ENCODE measurements around the gene LRMDA.
A peak's percentile ranks its signal among the peaks of the same experiment; 100 is the strongest.

The LRMDA gene

DNA sequence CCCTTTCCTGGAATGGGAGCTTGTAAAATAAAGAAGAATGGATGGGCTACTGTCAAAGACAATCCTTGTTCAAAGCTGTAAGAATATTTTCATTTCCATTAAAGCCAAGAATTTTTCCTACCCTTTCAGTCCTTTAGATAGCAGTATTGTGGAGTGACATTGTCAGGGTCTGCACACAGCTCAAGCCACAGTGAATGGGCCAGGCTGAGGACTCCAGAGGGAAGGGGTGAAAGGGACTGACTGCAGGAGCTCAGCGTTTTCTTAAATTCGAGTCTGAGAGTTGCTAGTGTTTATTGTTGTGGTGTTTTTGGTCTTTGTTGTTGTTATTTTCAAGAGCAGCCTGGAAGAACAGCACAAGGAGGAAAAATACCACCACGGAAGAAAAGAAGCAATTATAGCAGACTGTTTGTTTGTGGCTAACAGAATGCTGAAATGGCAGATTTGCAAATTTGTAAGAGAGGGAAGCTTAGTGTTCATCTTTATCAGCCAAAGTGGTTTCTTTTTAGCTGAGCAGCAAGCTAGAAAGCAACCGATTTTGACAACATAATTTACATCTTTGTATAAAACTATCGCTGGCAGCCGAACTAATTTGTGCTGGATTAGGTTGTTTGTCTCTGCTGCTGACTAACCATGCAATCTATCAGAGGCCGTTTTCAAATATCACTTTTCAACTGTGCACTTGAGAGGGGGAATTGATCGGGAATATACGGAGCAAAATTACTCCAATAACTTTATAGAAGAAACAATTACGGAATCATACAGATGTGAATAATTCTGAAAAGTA lies 192.1 kb downstream of the LRMDA start:
- Mint-ChIP-seq H3K27me3 (no peaks in the 10 kb centered on the region), H3K4me3 (no peak overlapping the region), H3K9me3 (no peaks in the 10 kb centered on the region), H3K4me1 (ENCODE audit: low read depth) (peaks cover 40% of the 10 kb centered on the region), H3K27ac (no peak overlapping the region), H3K36me3 (ENCODE audit: low read depth) (no peaks in the 10 kb centered on the region)
- intact Hi-C loops (cut with micrococcal nuclease) = no loop called here

DNA sequence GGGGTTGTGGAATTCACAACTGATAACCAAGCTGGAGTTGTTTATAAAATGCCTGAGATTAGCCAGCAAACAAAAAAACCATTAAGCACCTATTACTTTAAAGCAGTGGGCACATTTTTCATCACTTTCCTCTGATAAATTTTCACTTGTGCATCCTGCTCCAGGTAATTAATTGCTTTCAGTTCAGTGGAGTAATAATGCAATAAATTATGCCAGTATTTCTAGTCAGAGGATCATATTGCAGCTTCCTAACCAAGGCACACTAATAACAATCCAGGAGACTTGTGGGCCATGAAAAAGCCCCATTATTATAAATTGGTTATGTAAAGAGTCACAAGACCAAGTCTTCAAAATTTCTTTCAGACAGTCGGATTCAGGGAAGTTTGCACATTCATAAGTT lies 193.2 kb downstream of the LRMDA start:
- H3K4me1 Mint-ChIP-seq (ENCODE audit: low read depth) = peaks cover 40% of the 10 kb centered on the region
- H3K36me3 Mint-ChIP-seq (ENCODE audit: low read depth) = no peaks in the 10 kb centered on the region
- no peak overlapping the region for H3K4me3 Mint-ChIP-seq
- H3K27me3 Mint-ChIP-seq = no peaks in the 10 kb centered on the region
- H3K9me3 Mint-ChIP-seq = no peaks in the 10 kb centered on the region
- no peak overlapping the region for H3K27ac Mint-ChIP-seq
- intact Hi-C loops (cut with micrococcal nuclease) = no loop called here

DNA sequence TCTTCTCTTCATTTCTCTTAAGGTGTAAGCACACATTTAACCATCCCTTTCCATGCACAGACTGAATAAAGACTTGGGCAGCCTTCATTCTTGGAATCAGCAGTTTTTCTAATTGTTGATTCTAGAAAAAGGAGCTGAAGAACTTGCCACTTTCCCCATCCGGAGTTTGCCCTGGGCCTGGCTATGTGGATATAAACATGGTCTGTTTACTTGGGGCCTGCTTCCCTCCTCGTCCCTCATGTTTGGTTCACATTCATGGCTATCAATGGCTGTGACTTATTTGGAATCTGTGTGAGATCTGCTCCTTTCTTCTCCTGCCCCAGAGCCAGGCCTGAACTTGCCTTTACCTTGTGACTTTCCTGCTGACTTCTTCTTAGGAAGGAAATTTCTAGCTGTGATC lies 199.3 kb downstream of the LRMDA start:
- H3K27ac Mint-ChIP-seq = no peak overlapping the region
- no peaks in the 10 kb centered on the region for H3K9me3 Mint-ChIP-seq
- H3K4me3 Mint-ChIP-seq = no peak overlapping the region
- no peaks in the 10 kb centered on the region for H3K27me3 Mint-ChIP-seq
- no peaks in the 10 kb centered on the region for H3K36me3 Mint-ChIP-seq (ENCODE audit: low read depth)
- intact Hi-C loops (cut with micrococcal nuclease) = no loop called here
- peaks cover 21% of the 10 kb centered on the region for H3K4me1 Mint-ChIP-seq (ENCODE audit: low read depth)

DNA sequence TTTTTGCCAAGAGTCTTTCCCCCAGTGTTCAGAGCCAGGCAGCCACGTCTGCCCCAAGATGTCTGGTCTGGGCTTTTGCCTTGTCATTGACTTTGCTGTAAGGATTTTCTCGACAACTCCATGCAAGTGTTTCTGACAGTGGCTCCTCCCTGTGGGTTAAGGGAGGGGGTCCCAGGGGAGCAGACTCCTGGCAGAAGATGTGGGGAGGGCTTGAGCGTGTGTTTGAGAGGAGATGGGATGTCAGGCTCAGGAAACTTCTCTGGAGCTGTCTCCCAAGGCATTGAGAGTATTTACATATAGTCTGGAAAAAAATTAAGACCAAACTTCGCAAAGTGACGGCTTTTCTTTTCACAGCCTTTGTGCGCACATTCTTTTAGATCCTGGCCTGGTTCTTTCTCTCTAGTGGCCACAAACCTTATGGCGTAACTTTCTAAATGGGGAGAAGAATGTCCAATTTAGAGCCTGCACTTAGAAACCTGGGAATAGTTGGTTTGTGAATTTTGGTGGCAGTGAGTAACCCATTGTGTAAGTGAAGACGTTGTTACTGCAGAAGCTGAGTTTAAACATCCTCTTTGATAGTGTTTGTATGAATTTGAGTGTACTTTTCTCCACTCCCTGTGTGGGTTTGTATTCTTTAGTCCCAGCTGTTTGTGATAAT lies 201.5 kb downstream of the LRMDA start:
- Mint-ChIP-seq H3K4me3 (no peak overlapping the region), H3K36me3 (ENCODE audit: low read depth) (no peaks in the 10 kb centered on the region), H3K27ac (peak overlapping the region; percentile 8), H3K4me1 (ENCODE audit: low read depth) (peaks cover 24% of the 10 kb centered on the region), H3K9me3 (no peaks in the 10 kb centered on the region), H3K27me3 (no peaks in the 10 kb centered on the region)
- intact Hi-C loops (cut with micrococcal nuclease) = no loop called here

DNA sequence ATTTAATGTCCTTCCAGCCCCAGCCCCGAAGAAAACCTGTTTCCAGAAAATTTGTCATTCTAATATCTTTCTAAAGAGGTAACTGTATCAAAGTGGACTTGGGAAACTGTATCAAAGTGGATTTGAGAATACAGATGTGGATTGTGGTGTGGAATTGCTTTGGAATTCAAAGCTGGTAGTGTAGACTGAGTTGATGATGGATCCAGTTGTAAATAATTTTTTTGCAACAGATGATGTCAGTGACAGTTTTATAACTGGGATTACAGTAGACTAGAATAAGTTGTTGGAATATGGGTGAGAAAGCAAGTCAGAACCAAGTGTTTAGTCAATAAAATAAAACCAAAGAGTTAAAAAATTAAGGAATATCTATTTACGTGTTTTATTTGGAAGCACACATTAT lies 202.1 kb downstream of the LRMDA start:
- H3K4me3 Mint-ChIP-seq = no peak overlapping the region
- intact Hi-C loops (cut with micrococcal nuclease) = no loop called here
- peaks cover 31% of the 10 kb centered on the region for H3K4me1 Mint-ChIP-seq (ENCODE audit: low read depth)
- H3K27me3 Mint-ChIP-seq = no peaks in the 10 kb centered on the region
- no peaks in the 10 kb centered on the region for H3K9me3 Mint-ChIP-seq
- H3K27ac Mint-ChIP-seq = no peak overlapping the region
- no peaks in the 10 kb centered on the region for H3K36me3 Mint-ChIP-seq (ENCODE audit: low read depth)

DNA sequence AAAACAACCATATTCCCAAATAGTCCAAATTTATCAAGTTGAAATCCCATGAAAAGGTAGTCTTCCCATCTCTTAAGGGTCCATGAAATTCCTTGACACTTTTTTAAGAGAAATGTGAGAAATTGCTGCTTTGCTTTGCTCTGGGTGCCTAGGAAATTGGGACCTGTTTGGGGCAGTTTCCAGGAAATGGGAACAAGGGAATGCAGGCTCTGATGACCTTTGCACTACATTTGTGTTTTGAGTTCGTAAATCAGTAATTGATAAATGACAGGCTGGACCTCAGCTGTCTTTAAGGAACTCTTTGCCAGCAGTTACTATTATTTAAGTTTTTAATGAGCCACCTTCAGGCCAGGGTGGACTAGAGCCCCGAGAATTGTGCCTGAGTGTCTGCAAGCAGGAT lies 203.5 kb downstream of the LRMDA start:
- H3K4me1 Mint-ChIP-seq (ENCODE audit: low read depth) = peaks cover 29% of the 10 kb centered on the region
- no peaks in the 10 kb centered on the region for H3K9me3 Mint-ChIP-seq
- H3K27ac Mint-ChIP-seq = no peak overlapping the region
- no peaks in the 10 kb centered on the region for H3K27me3 Mint-ChIP-seq
- intact Hi-C loops (cut with micrococcal nuclease) = no loop called here
- H3K36me3 Mint-ChIP-seq (ENCODE audit: low read depth) = no peaks in the 10 kb centered on the region
- H3K4me3 Mint-ChIP-seq = no peak overlapping the region

DNA sequence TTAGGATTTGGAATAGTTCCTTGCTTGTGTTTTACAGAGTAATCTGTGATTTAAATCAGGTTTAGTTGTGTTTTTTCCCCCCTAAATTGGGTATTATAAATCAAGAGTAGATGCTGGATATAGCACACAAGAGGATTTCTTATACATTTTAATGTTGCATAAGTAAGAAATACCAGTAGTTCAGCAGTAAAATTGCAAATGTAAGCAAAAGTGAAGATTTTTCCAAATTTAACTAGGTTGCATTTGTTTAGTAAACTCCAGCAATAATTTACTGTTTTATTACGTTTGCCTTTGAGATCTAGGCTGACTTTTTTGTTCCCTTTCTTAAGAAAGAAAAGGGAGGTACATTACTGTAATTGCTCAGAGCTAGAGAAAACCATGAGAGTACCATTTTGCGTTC lies 207.3 kb downstream of the LRMDA start:
- Mint-ChIP-seq H3K36me3 (ENCODE audit: low read depth) (no peaks in the 10 kb centered on the region), H3K27ac (peak overlapping the region; percentile 53), H3K4me1 (ENCODE audit: low read depth) (peaks cover 28% of the 10 kb centered on the region), H3K27me3 (no peaks in the 10 kb centered on the region), H3K4me3 (no peak overlapping the region), H3K9me3 (no peaks in the 10 kb centered on the region)
- intact Hi-C loops (cut with micrococcal nuclease) = no loop called here

DNA sequence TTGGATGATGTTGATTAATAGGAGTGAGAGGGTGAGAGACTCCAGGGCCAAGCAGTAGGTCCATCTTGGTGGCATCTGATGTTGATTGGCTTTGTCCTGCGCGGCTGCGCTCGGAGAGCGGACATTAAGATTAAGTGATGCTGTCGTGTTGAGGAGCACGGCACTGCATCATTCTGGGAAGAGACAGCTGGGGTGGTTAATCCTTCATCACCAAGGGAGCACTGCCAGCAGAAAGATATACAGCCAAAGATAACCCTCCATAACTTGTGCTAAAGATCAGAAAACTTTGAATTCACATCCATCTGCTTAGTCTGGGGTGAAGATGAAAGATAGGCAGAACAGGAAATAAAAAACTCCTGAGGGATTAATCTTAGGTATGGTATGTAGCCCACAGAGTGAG lies 208.3 kb downstream of the LRMDA start:
- no peaks in the 10 kb centered on the region for H3K36me3 Mint-ChIP-seq (ENCODE audit: low read depth)
- H3K9me3 Mint-ChIP-seq = no peaks in the 10 kb centered on the region
- peaks cover 28% of the 10 kb centered on the region for H3K4me1 Mint-ChIP-seq (ENCODE audit: low read depth)
- no peak overlapping the region for H3K4me3 Mint-ChIP-seq
- intact Hi-C loops (cut with micrococcal nuclease) = no loop called here
- H3K27me3 Mint-ChIP-seq = no peaks in the 10 kb centered on the region
- no peak overlapping the region for H3K27ac Mint-ChIP-seq

DNA sequence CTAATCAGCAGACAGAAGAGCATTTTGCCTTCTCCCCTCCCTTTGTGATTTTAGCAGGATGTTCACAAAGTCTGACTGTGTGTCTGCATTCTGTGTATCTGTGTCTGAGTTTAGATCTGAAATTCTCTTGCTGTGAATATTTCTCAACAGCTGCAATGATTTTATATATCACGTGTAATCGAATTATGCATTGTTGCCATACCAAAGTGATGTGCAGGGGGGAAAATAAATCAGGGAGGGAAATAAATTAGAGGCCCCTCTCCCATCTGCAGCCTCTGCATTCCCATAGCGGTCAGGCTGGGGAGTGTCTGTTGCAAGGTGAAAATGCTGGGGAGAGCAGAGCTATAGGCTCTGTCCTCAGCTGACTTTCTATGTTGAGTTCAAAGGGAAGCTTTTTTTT lies 209.0 kb downstream of the LRMDA start:
- Mint-ChIP-seq H3K27ac (no peak overlapping the region), H3K36me3 (ENCODE audit: low read depth) (no peaks in the 10 kb centered on the region), H3K4me1 (ENCODE audit: low read depth) (peaks cover 28% of the 10 kb centered on the region), H3K4me3 (no peak overlapping the region), H3K27me3 (no peaks in the 10 kb centered on the region), H3K9me3 (no peaks in the 10 kb centered on the region)
- intact Hi-C loops (cut with micrococcal nuclease) = no loop called here

DNA sequence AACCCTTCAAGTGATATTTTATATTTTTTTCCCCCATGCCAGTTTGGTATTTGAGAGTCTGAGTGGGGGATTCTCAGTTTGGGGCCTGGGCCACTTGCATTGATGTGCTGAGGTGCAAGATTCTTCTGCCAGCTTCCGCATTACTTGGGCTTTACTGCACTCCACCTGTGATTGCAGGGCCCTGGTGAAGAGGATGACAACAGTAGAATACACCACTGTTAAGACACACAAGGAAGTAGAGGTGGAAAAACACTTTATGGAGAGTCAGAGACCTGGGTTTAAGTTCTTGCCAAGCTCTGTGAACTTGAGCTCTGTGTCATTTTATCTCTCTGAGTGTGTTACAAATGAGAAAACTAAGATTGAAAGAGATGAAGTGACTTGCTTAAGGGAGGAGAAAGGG lies 209.4 kb downstream of the LRMDA start:
- H3K4me1 Mint-ChIP-seq (ENCODE audit: low read depth) = peaks cover 28% of the 10 kb centered on the region
- H3K4me3 Mint-ChIP-seq = no peak overlapping the region
- no peaks in the 10 kb centered on the region for H3K36me3 Mint-ChIP-seq (ENCODE audit: low read depth)
- H3K9me3 Mint-ChIP-seq = no peaks in the 10 kb centered on the region
- intact Hi-C loops (cut with micrococcal nuclease) = no loop called here
- no peaks in the 10 kb centered on the region for H3K27me3 Mint-ChIP-seq
- H3K27ac Mint-ChIP-seq = no peak overlapping the region

DNA sequence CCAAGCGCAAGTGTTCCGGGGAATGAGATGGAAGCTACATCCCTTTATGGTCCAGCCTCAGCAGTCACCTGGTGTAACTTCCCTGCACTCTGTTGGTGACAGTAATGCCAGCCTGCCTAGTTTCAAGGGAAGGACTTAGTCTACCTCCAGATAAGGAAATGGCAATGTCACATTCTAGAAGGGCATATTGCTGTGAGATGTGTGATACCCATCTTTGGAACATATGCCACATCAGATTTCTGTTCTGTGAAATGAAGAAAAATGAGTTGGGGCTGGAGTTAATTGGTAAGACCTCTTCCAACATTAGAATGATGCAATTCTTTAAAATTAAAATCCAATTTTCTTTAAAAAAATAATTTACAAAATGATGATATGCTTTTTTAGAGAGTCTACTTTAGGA lies 212.0 kb downstream of the LRMDA start:
- H3K9me3 Mint-ChIP-seq = no peaks in the 10 kb centered on the region

DNA sequence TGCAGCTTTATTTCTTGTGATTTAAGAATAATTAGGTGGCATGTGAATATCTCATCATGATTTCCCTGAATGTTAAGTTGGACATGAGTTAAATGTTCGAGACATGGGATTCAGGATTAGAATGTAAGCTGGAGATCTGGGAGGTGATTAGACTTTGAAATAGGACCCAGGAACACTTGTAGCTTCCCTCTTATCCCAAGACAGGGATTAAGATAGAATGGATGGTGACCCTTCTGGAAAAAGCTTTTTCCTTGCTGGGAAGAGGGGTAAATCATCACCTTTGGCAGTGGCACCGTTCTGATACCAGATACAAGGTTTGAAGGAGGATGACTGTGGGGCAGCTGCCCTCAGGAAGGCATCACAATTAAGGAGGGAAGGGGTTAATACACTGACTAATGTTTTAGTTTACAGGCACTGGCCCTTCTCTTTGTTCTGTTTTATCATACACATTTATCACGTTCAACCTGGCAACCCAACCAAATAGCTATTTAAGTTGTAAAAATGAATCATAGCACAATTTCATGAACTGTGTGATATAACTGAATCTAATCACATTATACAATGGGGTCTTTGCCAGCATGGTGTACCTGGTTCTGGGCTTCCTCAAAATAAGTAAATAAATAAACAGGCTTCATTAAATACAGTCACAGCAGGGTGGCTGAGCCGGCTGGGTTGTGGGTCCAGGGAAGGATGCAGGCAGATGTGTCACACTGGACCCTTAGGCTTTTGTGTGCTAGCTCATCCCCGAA lies 212.7 kb downstream of the LRMDA start:
- H3K9me3 Mint-ChIP-seq = no peaks in the 10 kb centered on the region
- H3K4me1 Mint-ChIP-seq (ENCODE audit: low read depth) = peaks cover 24% of the 10 kb centered on the region
- no peaks in the 10 kb centered on the region for H3K27me3 Mint-ChIP-seq
- intact Hi-C loops (cut with micrococcal nuclease) = no loop called here
- H3K4me3 Mint-ChIP-seq = no peak overlapping the region
- no peaks in the 10 kb centered on the region for H3K36me3 Mint-ChIP-seq (ENCODE audit: low read depth)
- no peak overlapping the region for H3K27ac Mint-ChIP-seq

More for the DNA sequence above, 212.0 kb downstream of the LRMDA start:
- Mint-ChIP-seq H3K27ac (no peak overlapping the region), H3K36me3 (ENCODE audit: low read depth) (no peaks in the 10 kb centered on the region), H3K27me3 (no peaks in the 10 kb centered on the region), H3K4me3 (no peak overlapping the region), H3K4me1 (ENCODE audit: low read depth) (peaks cover 27% of the 10 kb centered on the region)
- intact Hi-C loops (cut with micrococcal nuclease) = no loop called here

DNA sequence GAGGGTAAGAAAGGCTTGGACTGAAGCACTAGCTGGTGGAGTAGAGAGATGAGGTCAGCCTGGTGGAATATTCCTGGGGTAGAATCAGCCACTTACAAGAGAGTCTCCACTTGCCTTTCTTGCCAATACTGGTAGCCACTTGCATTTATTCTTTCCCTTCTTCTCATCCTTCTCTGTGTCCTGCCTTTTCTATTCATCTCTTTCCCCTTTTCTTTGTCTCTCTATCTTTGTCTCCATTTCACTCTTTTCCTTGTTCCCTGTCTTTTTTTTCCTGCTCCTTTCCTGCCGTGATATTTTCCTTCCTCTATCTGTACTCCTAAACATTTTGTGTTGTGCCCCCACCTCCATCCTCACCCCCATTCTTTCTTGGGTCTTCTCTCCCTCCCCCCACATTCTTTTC lies 214.3 kb downstream of the LRMDA start:
- no peaks in the 10 kb centered on the region for H3K36me3 Mint-ChIP-seq (ENCODE audit: low read depth)
- H3K27ac Mint-ChIP-seq = no peak overlapping the region
- no peaks in the 10 kb centered on the region for H3K27me3 Mint-ChIP-seq
- intact Hi-C loops (cut with micrococcal nuclease) = no loop called here
- H3K4me3 Mint-ChIP-seq = no peak overlapping the region
- peaks cover 34% of the 10 kb centered on the region for H3K4me1 Mint-ChIP-seq (ENCODE audit: low read depth)
- H3K9me3 Mint-ChIP-seq = no peaks in the 10 kb centered on the region

DNA sequence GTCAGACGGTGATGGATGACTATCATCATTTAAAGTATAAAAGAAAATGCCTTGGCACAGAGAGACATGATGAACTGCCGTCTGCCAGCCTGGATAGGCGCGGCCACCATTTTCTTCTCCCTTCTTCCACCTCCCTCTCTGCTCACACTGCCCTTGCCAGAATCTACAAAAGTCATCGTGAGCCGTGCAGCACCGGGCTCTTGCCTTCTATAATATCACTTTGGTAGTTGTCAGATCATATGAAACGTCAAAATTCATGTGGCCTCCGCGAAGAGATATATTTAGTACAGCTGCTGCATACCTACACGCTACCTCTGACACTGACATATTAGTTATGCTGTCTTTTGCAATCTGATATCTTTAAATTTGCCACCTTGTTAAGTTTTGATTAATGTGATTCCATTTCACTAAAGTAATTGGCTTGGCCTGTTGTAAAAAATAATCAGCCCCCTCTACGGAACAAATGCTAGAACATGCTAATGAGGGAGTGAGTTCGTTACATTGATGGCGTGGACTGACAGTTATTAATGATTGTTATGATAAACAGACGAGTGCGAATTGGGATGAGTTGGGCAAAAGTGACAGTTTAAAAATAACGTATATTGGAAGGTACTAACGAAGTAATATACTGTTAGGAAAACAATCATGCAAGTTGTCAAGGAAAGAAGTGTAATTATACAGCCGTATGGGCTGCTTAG lies 214.9 kb downstream of the LRMDA start:
- H3K4me3 Mint-ChIP-seq = no peak overlapping the region
- H3K27ac Mint-ChIP-seq = no peak overlapping the region
- peaks cover 34% of the 10 kb centered on the region for H3K4me1 Mint-ChIP-seq (ENCODE audit: low read depth)
- no peaks in the 10 kb centered on the region for H3K9me3 Mint-ChIP-seq
- intact Hi-C loops (cut with micrococcal nuclease) = no loop called here
- H3K27me3 Mint-ChIP-seq = no peaks in the 10 kb centered on the region
- H3K36me3 Mint-ChIP-seq (ENCODE audit: low read depth) = no peaks in the 10 kb centered on the region

Measured in dendritic cell treated with granulocyte-macrophage colony-stimulating factor and Interleukin-4, amounts not matched to agents 40 ng/mL and 50 ng/mL, for 4 days (primary cell).